ENCODE results near the gene PACS2.

Gene PACS2

DNA sequence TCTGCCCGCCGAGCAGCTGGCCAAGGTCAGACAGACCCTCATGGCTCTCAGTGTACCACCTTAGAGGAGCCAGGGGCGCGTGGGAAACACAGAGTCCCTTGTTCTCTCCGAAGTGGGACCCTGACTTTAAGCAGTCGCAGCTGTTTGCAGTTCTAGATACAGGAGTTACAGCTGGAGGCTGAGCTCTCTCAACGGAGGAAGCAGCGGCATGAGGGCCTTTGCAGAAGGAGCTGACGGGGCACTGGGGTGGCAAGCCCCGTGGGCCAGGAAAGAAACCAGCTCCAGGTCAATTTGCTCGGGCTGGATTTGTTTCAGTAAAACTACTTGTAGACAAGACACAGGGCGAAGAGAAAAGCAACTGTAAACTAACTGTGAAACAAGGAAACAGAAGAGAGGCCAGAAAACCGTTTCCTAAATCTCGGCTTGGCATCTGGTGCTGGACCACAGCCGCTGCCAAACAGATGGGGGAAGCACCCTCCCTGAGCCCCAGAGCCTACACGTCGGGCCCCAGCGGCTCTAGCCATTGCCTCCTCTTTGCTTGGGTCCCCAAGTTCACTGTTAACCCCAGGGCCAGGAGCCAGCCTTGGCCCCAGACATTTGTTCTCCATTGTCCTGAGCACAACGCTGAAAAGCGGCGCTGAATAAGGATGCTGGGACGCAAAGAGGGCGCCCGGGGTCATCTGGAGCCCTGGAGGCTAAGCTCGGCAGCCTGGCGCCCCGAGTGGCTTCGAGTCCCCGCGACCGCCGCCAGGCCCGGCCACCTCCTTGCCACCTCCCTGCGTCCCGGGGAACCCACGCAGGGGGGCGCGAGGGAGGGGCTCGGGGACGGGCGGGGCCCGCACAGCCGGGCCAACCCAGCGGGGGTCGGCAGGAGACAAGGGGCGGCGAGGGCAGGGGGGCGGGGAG is 914 bp upstream of the PACS2 start:
- Histone ChIP-seq H3K27me3 (replicated peaks; ENCODE audit: control insufficient read depth, insufficient read depth, low read length, poor library complexity, severe bottlenecking) (no peaks in the 10 kb centered on the region), H3K27ac (ENCODE audit: insufficient read depth, low read length, poor library complexity, severe bottlenecking) (peak overlapping the region; percentile 60), H3K4me3 (ENCODE audit: insufficient read depth, low read depth, low read length, poor library complexity, severe bottlenecking) (peak overlapping the region; percentile 62), H3K9me3 (ENCODE audit: control insufficient read depth, low read length) (no peaks in the 10 kb centered on the region), H3K4me1 (ENCODE audit: control insufficient read depth, insufficient read depth, low read length, poor library complexity, severe bottlenecking) (peaks cover 13% of the 10 kb centered on the region), H3K36me3 (ENCODE audit: control insufficient read depth, insufficient read depth, low read length) (no peaks in the 10 kb centered on the region)
- no peak for DNase-seq

DNA sequence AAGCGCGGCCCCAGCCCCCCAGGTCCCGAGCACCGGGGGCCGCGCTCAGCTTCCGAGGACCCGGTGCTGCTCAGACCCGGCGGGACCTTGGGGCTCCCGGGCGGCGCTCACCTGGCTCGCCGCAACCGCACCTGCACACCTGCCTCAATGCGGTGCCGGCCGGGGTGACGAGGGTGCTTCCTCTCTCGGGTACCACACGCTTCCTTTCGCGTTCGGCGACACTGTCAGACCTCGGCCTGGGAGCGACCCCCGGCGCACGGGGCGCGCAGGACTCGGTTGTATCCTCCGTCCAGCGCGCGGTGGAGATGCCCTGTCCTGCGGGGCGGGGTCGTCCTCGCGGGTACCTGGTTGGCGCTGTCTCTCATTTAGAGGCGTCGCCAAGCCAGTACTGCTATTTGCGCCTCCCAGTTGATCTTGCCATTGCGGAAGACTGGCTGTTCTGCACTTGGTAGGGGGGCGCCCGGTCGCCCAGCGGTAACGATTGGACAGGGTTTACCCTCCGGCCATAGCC is 718 bp downstream of the PACS2 start:
- H3K4me1 ChIP-seq (ENCODE audit: control insufficient read depth, insufficient read depth, low read length, poor library complexity, severe bottlenecking), result peaks cover 13% of the 10 kb centered on the region
- H3K27me3 ChIP-seq (replicated peaks; ENCODE audit: control insufficient read depth, insufficient read depth, low read length, poor library complexity, severe bottlenecking), result no peaks in the 10 kb centered on the region
- peak overlapping the region; percentile 54 for H3K4me3 ChIP-seq (ENCODE audit: insufficient read depth, low read depth, low read length, poor library complexity, severe bottlenecking)
- DNase-seq, result peak; percentile 44 to 55 (median 53)
- no peaks in the 10 kb centered on the region for H3K36me3 ChIP-seq (ENCODE audit: control insufficient read depth, insufficient read depth, low read length)
- no peaks in the 10 kb centered on the region for H3K9me3 ChIP-seq (ENCODE audit: control insufficient read depth, low read length)
- no peak overlapping the region for H3K27ac ChIP-seq (ENCODE audit: insufficient read depth, low read length, poor library complexity, severe bottlenecking)

DNA sequence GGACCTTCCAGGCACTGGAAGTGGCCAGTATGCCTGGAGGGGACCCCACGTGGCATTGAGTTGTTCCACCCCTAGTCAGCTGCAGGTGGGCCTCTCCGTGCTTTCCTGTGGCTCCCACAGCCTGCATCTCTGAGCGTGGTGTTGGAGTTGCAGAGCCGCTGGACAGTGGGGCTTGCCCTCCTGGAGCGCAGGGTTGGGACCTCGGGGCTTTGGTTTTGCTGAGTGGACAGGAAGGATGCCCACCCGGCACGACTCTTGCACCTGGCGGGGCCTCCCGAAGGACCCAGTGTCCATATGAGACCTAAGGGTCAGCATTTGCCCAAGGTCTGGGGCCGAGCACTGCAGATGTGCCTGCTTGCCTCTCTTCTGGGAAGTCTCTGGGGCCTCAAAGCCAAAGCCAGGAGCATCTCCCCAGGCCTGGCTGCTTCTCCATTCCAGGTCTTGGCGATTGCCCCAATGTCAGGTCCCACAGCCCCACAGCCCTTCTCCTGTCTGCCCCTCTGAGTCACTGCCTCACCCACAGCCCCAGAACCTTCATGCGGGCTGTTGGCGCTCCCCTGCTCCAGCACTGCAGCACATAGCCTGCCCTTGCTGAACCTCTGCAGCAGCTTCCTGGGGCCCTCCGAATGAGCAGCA is 1.5 kb downstream of the PACS2 start:
- Histone ChIP-seq H3K27me3 (replicated peaks; ENCODE audit: control insufficient read depth, insufficient read depth, low read length, poor library complexity, severe bottlenecking) (no peaks in the 10 kb centered on the region), H3K36me3 (ENCODE audit: control insufficient read depth, insufficient read depth, low read length) (no peaks in the 10 kb centered on the region), H3K27ac (ENCODE audit: insufficient read depth, low read length, poor library complexity, severe bottlenecking) (no peak overlapping the region), H3K9me3 (ENCODE audit: control insufficient read depth, low read length) (no peaks in the 10 kb centered on the region), H3K4me1 (ENCODE audit: control insufficient read depth, insufficient read depth, low read length, poor library complexity, severe bottlenecking) (peaks cover 13% of the 10 kb centered on the region), H3K4me3 (ENCODE audit: insufficient read depth, low read depth, low read length, poor library complexity, severe bottlenecking) (peak overlapping the region; percentile 54)
- DNase-seq, result no peak

DNA sequence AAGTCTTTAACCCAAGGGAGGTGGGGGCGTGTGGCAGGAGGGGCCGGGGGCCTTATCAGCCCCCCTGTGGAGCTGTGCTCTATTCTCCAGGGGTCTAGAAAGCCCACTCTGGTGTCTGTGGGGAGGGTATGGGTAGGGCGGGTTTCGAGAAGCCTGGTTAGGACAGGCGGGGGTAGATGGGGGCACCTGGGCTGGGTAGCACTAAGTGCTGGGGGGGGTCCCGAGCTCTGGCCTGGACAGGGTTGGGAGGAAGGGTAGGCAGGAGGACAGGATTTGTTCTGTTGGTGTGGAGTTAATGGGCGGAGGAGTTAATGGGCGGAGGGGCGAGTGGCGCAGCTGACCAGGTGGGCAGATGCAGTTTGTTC is 2.0 kb downstream of the PACS2 start:
- Histone ChIP-seq H3K36me3 (ENCODE audit: control insufficient read depth, insufficient read depth, low read length) (no peaks in the 10 kb centered on the region), H3K27me3 (replicated peaks; ENCODE audit: control insufficient read depth, insufficient read depth, low read length, poor library complexity, severe bottlenecking) (no peaks in the 10 kb centered on the region), H3K4me1 (ENCODE audit: control insufficient read depth, insufficient read depth, low read length, poor library complexity, severe bottlenecking) (peaks cover 13% of the 10 kb centered on the region), H3K9me3 (ENCODE audit: control insufficient read depth, low read length) (no peaks in the 10 kb centered on the region), H3K4me3 (ENCODE audit: insufficient read depth, low read depth, low read length, poor library complexity, severe bottlenecking) (no peak overlapping the region), H3K27ac (ENCODE audit: insufficient read depth, low read length, poor library complexity, severe bottlenecking) (no peak overlapping the region)
- DNase-seq, result no peak

DNA sequence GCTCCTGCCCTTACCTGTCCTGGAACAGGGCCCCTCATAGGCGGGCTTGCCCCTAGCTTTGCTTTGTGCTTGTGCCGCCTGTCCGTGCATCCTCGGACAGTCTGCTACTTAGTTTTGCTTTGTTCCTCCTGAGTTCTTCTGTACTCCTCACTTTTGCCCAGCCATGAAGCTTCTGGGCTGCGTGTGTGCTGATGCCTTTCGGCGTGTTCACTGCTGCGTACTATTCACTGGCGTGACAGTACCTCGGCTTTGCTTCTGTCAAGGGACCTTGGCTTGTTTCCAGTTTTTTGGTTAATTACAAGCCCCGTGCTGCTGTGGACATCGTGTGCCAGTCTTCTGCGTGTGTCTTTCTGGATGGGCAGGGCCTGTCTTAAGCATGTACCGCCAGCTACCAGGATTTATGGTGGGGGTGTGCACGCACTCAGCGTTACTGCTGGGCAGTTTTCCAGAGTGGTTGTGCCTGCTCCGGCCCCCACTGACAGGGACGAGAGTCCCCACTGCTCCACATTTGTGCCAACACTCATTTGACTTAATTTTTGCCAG is 2.5 kb downstream of the PACS2 start:
- no peak overlapping the region for H3K27ac ChIP-seq (ENCODE audit: insufficient read depth, low read length, poor library complexity, severe bottlenecking)
- no peaks in the 10 kb centered on the region for H3K27me3 ChIP-seq (replicated peaks; ENCODE audit: control insufficient read depth, insufficient read depth, low read length, poor library complexity, severe bottlenecking)
- H3K36me3 ChIP-seq (ENCODE audit: control insufficient read depth, insufficient read depth, low read length), result no peaks in the 10 kb centered on the region
- no peak for DNase-seq
- no peak overlapping the region for H3K4me3 ChIP-seq (ENCODE audit: insufficient read depth, low read depth, low read length, poor library complexity, severe bottlenecking)
- no peaks in the 10 kb centered on the region for H3K9me3 ChIP-seq (ENCODE audit: control insufficient read depth, low read length)
- peaks cover 13% of the 10 kb centered on the region for H3K4me1 ChIP-seq (ENCODE audit: control insufficient read depth, insufficient read depth, low read length, poor library complexity, severe bottlenecking)

DNA sequence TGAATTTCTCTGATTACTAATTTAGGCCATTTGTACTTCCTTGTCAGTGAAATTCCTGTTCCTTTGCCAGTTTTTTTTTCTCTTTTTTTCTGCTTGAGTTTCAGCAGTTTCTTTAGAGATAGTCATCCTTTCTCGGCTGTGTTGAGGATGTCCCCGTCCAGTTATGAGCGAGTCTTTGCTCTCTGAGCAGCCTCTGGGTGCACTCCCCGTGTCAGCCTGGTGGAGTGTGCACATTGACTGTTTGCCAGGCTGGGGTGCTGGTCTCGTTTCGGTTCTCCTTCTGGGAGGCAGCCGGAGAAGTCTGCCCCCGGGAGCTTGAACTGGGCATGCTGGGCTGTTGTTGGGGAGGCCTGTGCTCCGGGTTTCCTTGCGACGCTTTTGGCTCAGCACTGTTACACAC is 3.0 kb downstream of the PACS2 start:
- H3K9me3 ChIP-seq (ENCODE audit: control insufficient read depth, low read length), result no peaks in the 10 kb centered on the region
- DNase-seq, result no peak
- H3K27me3 ChIP-seq (replicated peaks; ENCODE audit: control insufficient read depth, insufficient read depth, low read length, poor library complexity, severe bottlenecking), result no peaks in the 10 kb centered on the region
- peaks cover 13% of the 10 kb centered on the region for H3K4me1 ChIP-seq (ENCODE audit: control insufficient read depth, insufficient read depth, low read length, poor library complexity, severe bottlenecking)
- no peak overlapping the region for H3K4me3 ChIP-seq (ENCODE audit: insufficient read depth, low read depth, low read length, poor library complexity, severe bottlenecking)
- H3K27ac ChIP-seq (ENCODE audit: insufficient read depth, low read length, poor library complexity, severe bottlenecking), result no peak overlapping the region
- H3K36me3 ChIP-seq (ENCODE audit: control insufficient read depth, insufficient read depth, low read length), result no peaks in the 10 kb centered on the region

DNA sequence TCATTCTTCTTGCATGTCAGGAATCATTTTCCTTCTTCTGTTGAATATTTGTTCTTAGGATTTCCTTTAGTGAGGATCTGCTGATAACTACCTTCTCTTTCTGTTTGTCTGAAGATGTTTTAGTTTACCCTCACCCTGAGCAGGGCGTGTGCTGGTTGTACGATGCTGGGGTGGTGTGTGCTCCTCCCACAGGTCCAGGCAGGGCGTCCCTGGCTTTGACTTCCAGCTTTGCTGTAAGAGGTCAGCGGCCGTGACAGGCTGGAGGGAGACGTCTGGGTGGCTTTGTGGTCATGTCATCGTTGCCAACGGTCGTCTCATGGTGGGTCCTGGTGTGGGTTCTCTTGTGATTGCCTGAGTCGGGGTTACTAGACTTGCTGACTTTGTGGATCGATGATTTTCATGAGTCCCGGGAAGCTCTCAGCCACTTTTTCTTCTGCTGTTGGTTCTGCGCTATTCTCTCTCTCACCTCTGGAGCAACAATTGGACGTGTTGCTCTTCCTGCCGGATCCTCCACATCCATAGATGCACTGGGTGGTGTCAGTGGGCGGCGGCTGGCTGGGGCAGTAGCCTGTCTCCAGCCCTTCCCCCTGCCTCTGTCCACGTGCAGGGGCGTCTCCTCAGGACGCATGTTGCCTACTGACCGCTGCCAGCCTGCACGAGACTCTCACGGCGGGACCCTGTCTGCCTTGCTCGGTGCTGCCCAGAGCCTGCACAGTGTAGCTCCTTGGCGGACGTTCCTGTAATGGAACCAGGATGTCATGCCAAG is 8.4 kb downstream of the PACS2 start:
- H3K4me3 ChIP-seq (ENCODE audit: insufficient read depth, low read depth, low read length, poor library complexity, severe bottlenecking), result no peak overlapping the region
- H3K36me3 ChIP-seq (ENCODE audit: control insufficient read depth, insufficient read depth, low read length), result no peaks in the 10 kb centered on the region
- H3K27ac ChIP-seq (ENCODE audit: insufficient read depth, low read length, poor library complexity, severe bottlenecking), result no peak overlapping the region
- no peaks in the 10 kb centered on the region for H3K4me1 ChIP-seq (ENCODE audit: control insufficient read depth, insufficient read depth, low read length, poor library complexity, severe bottlenecking)
- no peaks in the 10 kb centered on the region for H3K9me3 ChIP-seq (ENCODE audit: control insufficient read depth, low read length)
- H3K27me3 ChIP-seq (replicated peaks; ENCODE audit: control insufficient read depth, insufficient read depth, low read length, poor library complexity, severe bottlenecking), result no peaks in the 10 kb centered on the region
- DNase-seq, result no peak

DNA sequence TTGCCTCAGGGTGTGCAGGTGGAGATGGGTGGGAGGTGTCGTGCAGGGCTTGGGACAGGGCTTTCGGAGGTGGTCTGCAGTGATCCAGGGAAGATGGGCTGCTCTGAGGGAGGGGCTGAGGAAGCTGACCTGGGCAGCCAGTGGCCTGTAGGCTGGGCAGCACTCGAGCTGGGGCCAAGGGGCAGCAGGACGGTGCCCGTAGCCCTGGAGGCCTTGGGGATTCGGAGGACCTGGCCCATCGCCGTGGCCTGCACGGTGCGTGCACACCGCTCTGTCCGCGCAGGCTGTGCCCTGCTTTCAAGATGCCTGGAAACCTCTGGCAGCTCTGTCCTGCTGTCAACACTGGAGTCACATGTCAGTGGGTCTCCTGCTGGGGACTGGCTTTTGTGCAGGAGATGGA is 9.1 kb downstream of the PACS2 start:
- Histone ChIP-seq H3K36me3 (ENCODE audit: control insufficient read depth, insufficient read depth, low read length) (no peaks in the 10 kb centered on the region), H3K9me3 (ENCODE audit: control insufficient read depth, low read length) (no peaks in the 10 kb centered on the region), H3K27me3 (replicated peaks; ENCODE audit: control insufficient read depth, insufficient read depth, low read length, poor library complexity, severe bottlenecking) (no peaks in the 10 kb centered on the region), H3K4me3 (ENCODE audit: insufficient read depth, low read depth, low read length, poor library complexity, severe bottlenecking) (no peak overlapping the region), H3K4me1 (ENCODE audit: control insufficient read depth, insufficient read depth, low read length, poor library complexity, severe bottlenecking) (no peaks in the 10 kb centered on the region), H3K27ac (ENCODE audit: insufficient read depth, low read length, poor library complexity, severe bottlenecking) (no peak overlapping the region)
- no peak for DNase-seq

DNA sequence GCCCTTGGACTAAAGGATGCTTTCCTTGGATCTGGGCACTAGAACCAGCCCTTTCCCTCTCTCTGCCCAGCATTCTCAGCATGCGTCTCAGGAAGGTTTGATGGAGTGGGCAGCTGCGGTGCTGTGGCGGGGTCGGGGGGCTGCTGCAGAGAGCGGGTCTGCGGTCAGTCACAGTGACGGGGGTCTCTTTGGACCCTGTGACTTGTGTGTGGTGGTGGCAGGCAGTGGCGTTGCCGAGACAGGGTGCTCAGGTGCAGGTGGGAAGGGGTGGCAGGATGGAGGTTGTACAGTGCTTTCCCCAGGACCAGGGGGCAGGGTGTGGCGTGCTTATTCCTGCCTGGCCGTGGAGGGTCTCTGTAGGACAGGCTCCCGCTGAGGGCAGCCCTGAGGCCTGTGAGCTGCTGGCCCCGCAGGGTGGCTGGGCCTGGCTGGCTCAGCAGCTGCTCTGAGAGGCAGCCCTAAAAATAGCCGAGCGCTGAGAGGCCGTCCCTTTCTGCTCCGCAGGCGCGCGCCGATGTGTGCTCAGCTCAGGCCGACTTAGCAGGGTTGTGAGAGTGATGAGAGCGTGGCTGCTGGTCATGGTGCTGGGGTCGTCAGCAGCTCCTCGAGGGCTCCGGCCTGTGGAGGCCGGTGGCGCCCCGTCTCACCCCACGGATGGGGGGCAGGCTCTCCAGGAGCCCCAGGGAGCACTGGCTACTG is 9.7 kb downstream of the PACS2 start:
- Histone ChIP-seq H3K9me3 (ENCODE audit: control insufficient read depth, low read length) (no peaks in the 10 kb centered on the region), H3K36me3 (ENCODE audit: control insufficient read depth, insufficient read depth, low read length) (no peaks in the 10 kb centered on the region), H3K27me3 (replicated peaks; ENCODE audit: control insufficient read depth, insufficient read depth, low read length, poor library complexity, severe bottlenecking) (no peaks in the 10 kb centered on the region), H3K27ac (ENCODE audit: insufficient read depth, low read length, poor library complexity, severe bottlenecking) (no peak overlapping the region), H3K4me1 (ENCODE audit: control insufficient read depth, insufficient read depth, low read length, poor library complexity, severe bottlenecking) (no peaks in the 10 kb centered on the region), H3K4me3 (ENCODE audit: insufficient read depth, low read depth, low read length, poor library complexity, severe bottlenecking) (no peak overlapping the region)
- DNase-seq, result no peak
